ENCODE data around the gene NIPA2. TPM values are rescaled to one million over a fixed set of nuclear protein-coding genes. Genes with fewer than 3 reads are reported as not detected.

NIPA2 gene
- total RNA-seq, 1 experiment from 2014 or later: 87.2 TPM

- peaks cover 3% of the 10 kb centered on the region for H3K36me3 ChIP-seq (ENCODE audit: insufficient read depth, low read length, poor library complexity, severe bottlenecking)
- no peaks in the 10 kb centered on the region for H3K9me3 ChIP-seq (ENCODE audit: low read depth, low read length, poor library complexity, severe bottlenecking)
- no TSS peak for BruUV-seq (replicated peaks)
- CTCF ChIA-PET: no interaction called here
- no peak for TF ChIP-seq CTCF (conservative IDR thresholded peaks at IDR 0.05; ENCODE audit: low read depth, low read length)
- no peak for TF ChIP-seq EZH2 (IDR thresholded peaks at IDR 0.05; ENCODE audit: borderline replicate concordance, low read depth, low read length, poor library complexity, severe bottlenecking)
- intact Hi-C loops (cut with micrococcal nuclease; ENCODE audit: unreplicated experiment): loop anchor here (5.0 to 10.0 kb wide), 2 partner anchors 40 to 103 kb away; partner anchors contain the start of gene NIPA1
- no peak for DNase-seq (ENCODE audit: low spot score)
- no peaks in the 10 kb centered on the region for H3K27me3 ChIP-seq (replicated peaks; ENCODE audit: insufficient read depth, low read depth, low read length, poor library complexity)
- no peak overlapping the region for H3K27ac ChIP-seq (ENCODE audit: low read depth, low read length, poor library complexity, severe bottlenecking)
- POLR2A ChIA-PET (ENCODE audit: low non-redundant PET): no interaction called here
- no peaks in the 10 kb centered on the region for H3K4me1 ChIP-seq (ENCODE audit: insufficient read depth, low read length, poor library complexity, severe bottlenecking)
- no peak overlapping the region for H3K4me3 ChIP-seq (ENCODE audit: low read depth, low read length, poor library complexity, severe bottlenecking)
These were observed 48.9 kb downstream of the NIPA2 start for GRCh38 chr15:22887157-22887951.

- no peaks in the 10 kb centered on the region for H3K27me3 ChIP-seq (replicated peaks; ENCODE audit: insufficient read depth, low read depth, low read length, poor library complexity)
- H3K4me1 ChIP-seq (ENCODE audit: insufficient read depth, low read length, poor library complexity, severe bottlenecking): no peaks in the 10 kb centered on the region
- no peaks in the 10 kb centered on the region for H3K9me3 ChIP-seq (ENCODE audit: low read depth, low read length, poor library complexity, severe bottlenecking)
- CTCF ChIA-PET: no interaction called here
- H3K4me3 ChIP-seq (ENCODE audit: low read depth, low read length, poor library complexity, severe bottlenecking): no peak overlapping the region
- no TSS peak for BruUV-seq (replicated peaks)
- no peak overlapping the region for H3K27ac ChIP-seq (ENCODE audit: low read depth, low read length, poor library complexity, severe bottlenecking)
- POLR2A ChIA-PET (ENCODE audit: low non-redundant PET): no interaction called here
- intact Hi-C loops (cut with micrococcal nuclease; ENCODE audit: unreplicated experiment): loop anchor here (5.0 to 10.0 kb wide), 2 partner anchors 41 to 103 kb away; partner anchors contain the start of gene NIPA1
- H3K36me3 ChIP-seq (ENCODE audit: insufficient read depth, low read length, poor library complexity, severe bottlenecking): no peaks in the 10 kb centered on the region
- no peak for TF ChIP-seq EZH2 (IDR thresholded peaks at IDR 0.05; ENCODE audit: borderline replicate concordance, low read depth, low read length, poor library complexity, severe bottlenecking)
- TF ChIP-seq CTCF (conservative IDR thresholded peaks at IDR 0.05; ENCODE audit: low read depth, low read length): no peak
- DNase-seq (ENCODE audit: low spot score): peak; percentile 37
These were observed 49.8 kb downstream of the NIPA2 start for GRCh38 chr15:22888120-22888859.

GRCh38 chr15:22889146-22889818, 50.8 kb downstream of the NIPA2 start:
- TF ChIP-seq EZH2 (IDR thresholded peaks at IDR 0.05; ENCODE audit: borderline replicate concordance, low read depth, low read length, poor library complexity, severe bottlenecking) (no peak), CTCF (conservative IDR thresholded peaks at IDR 0.05; ENCODE audit: low read depth, low read length) (no peak)
- ChIA-PET CTCF (no interaction called here), POLR2A (ENCODE audit: low non-redundant PET) (no interaction called here)
- H3K27me3 ChIP-seq (replicated peaks; ENCODE audit: insufficient read depth, low read depth, low read length, poor library complexity): no peaks in the 10 kb centered on the region
- H3K4me1 ChIP-seq (ENCODE audit: insufficient read depth, low read length, poor library complexity, severe bottlenecking): no peaks in the 10 kb centered on the region
- intact Hi-C loops (cut with micrococcal nuclease; ENCODE audit: unreplicated experiment): loop anchor here (5.0 to 10.0 kb wide), 2 partner anchors 42 to 104 kb away; partner anchors contain the start of gene NIPA1
- peaks cover 2% of the 10 kb centered on the region for H3K36me3 ChIP-seq (ENCODE audit: insufficient read depth, low read length, poor library complexity, severe bottlenecking)
- H3K4me3 ChIP-seq (ENCODE audit: low read depth, low read length, poor library complexity, severe bottlenecking): no peak overlapping the region
- no peak overlapping the region for H3K27ac ChIP-seq (ENCODE audit: low read depth, low read length, poor library complexity, severe bottlenecking)
- no TSS peak for BruUV-seq (replicated peaks)
- H3K9me3 ChIP-seq (ENCODE audit: low read depth, low read length, poor library complexity, severe bottlenecking): no peaks in the 10 kb centered on the region
- no peak for DNase-seq (ENCODE audit: low spot score)
